Kidney epithelial cell (primary cell): Measurements from ENCODE around the gene ITGA3. TPM values are rescaled to one million over a fixed set of nuclear protein-coding genes. Genes with fewer than 3 reads are reported as not detected.

Experiments
- DNase-seq: peaks from one replicate; pipeline ENCODE4 v3.0.0-alpha.2; 2010; ENCODE audit warnings: low read depth
- H3K27me3 ChIP-seq: 2 replicates; pipeline ENCODE4 v1.6.0; 2011; ENCODE audit warnings: low read length; ENCODE audit not compliant: control insufficient read depth, insufficient read depth
- H3K36me3 ChIP-seq: 2 replicates; pipeline ENCODE4 v1.5.1; 2011; ENCODE audit warnings: low read length; ENCODE audit not compliant: control insufficient read depth, insufficient read depth
- H3K4me3 ChIP-seq: 2 replicates; pipeline ENCODE4 v1.5.1; 2011; ENCODE audit warnings: low read depth, mild to moderate bottlenecking, control low read depth, low read length
- total RNA-seq: library from RNA; depleted of rRNA; stranded (reverse); fragments of >200 nt; gene quantifications from 2 replicates; pipeline ENCODE4 v1.2.3, GENCODE V29; 2015
- TF ChIP-seq, protein P1 (sequence below): IDR thresholded peaks from 2 replicates; pipeline ENCODE4 v1.5.1; 2011; ENCODE audit warnings: mild to moderate bottlenecking, moderate library complexity, low read length, control low read depth, inconsistent platforms; ENCODE audit not compliant: insufficient read depth, poor library complexity, severe bottlenecking

ITGA3 gene
- total RNA-seq, 1 donor from 2014 or later, result 1,029 TPM

DNA sequence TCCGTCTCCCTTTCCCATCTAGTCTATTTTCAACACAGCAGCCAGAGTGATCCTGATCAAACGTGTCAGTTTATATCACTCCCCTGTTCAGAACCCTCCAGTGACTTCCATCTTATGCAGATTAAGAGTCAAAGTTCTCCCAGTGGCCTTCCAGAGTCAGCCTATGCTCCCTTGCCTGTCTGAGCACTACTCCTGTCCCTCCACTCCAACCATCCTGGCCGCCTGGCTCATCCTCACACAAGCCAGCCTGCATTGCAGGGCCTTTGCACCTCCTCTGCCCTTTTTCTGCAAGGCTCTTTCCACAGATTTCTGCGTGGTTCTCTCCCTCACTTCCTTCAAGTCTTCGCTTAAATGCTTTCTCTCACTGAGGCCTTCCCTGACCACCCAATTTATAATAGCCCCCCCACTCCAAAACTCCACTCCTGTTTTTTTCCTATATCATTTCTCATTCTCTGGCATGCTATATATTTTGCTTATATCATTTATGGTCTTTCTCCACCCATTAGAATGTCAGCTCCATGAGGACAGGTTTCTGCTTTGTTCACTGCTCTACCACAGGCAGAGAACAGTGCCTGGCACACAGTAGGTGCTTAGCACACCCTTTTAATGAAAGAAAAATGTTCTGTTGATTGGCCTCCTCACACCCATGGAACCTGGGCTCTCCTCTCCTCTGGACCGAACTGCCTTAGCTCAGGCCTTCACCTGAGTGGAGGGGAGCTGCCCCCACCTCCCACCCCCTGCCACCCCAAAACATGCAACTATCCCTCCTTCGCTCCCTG is 64.8 kb downstream of the ITGA3 start:
- H3K27me3 ChIP-seq, result peaks cover 2% of the 10 kb centered on the region
- H3K4me3 ChIP-seq, result no peak overlapping the region
- H3K36me3 ChIP-seq, result no peaks in the 10 kb centered on the region
- TF ChIP-seq, protein P1, sequence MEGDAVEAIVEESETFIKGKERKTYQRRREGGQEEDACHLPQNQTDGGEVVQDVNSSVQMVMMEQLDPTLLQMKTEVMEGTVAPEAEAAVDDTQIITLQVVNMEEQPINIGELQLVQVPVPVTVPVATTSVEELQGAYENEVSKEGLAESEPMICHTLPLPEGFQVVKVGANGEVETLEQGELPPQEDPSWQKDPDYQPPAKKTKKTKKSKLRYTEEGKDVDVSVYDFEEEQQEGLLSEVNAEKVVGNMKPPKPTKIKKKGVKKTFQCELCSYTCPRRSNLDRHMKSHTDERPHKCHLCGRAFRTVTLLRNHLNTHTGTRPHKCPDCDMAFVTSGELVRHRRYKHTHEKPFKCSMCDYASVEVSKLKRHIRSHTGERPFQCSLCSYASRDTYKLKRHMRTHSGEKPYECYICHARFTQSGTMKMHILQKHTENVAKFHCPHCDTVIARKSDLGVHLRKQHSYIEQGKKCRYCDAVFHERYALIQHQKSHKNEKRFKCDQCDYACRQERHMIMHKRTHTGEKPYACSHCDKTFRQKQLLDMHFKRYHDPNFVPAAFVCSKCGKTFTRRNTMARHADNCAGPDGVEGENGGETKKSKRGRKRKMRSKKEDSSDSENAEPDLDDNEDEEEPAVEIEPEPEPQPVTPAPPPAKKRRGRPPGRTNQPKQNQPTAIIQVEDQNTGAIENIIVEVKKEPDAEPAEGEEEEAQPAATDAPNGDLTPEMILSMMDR, result no peak
- no peak for DNase-seq

GRCh38 chr17:50122945-50123344 is 67.0 kb downstream of the ITGA3 start:
- no peak for DNase-seq
- TF ChIP-seq, protein P1, result no peak
- no peaks in the 10 kb centered on the region for H3K36me3 ChIP-seq
- H3K27me3 ChIP-seq, result no peaks in the 10 kb centered on the region
- no peak overlapping the region for H3K4me3 ChIP-seq

- Histone ChIP-seq H3K4me3 (no peak overlapping the region), H3K27me3 (no peaks in the 10 kb centered on the region), H3K36me3 (no peaks in the 10 kb centered on the region)
- no peak for DNase-seq
- TF ChIP-seq, protein P1, result no peak
These were observed 67.9 kb downstream of the ITGA3 start for GRCh38 chr17:50123649-50124349.

DNA sequence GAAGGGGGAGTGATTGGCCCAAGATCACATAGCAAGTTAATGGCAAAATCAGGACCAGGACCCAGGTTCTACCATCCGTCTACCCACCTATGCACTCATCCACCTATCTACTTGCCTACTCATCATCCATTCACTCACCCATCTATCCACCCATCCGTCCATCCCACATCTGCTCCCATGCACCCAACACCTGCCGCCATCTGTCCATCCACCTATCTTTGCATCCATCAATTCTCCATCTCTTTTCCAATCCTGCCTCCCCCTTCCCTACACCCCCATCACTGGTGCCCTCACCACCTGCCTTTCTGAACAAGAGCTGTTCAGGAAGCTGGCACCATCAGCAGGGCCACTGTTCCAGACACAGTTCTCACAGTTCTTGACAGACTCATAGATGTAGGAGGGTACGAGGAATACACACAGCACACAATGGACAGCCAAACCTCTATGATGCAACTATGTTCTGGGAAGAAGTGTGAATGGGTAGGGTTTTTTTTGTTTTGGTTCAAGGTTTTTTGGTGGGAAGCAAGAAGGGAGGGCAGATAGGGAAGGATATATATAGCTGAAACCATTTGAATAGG is 69.6 kb downstream of the ITGA3 start:
- Histone ChIP-seq H3K27me3 (no peaks in the 10 kb centered on the region), H3K36me3 (no peaks in the 10 kb centered on the region), H3K4me3 (no peak overlapping the region)
- TF ChIP-seq, protein P1, result no peak
- no peak for DNase-seq

GRCh38 chr17:50127697-50128361 is 71.9 kb downstream of the ITGA3 start:
- TF ChIP-seq, protein P1, result no peak
- DNase-seq, result no peak

More at GRCh38 chr17:50127697-50128361, 71.9 kb downstream of the ITGA3 start:
- Histone ChIP-seq H3K4me3 (no peak overlapping the region), H3K36me3 (no peaks in the 10 kb centered on the region), H3K27me3 (no peaks in the 10 kb centered on the region)
